IPS-NIHi7 (cell line): ENCODE measurements around the gene AMIGO3.
"Not testable (repeated sequence)": the region's sequence is repeated elsewhere in the genome, so short reads cannot be mapped to it uniquely, and the experiment has no call there.

ENCODE experiments used
- DNase-seq: peaks from one replicate; pipeline ENCODE4 v3.0.0; 2012; ENCODE audit warnings: mixed read lengths; ENCODE audit errors: extremely low spot score

AMIGO3 gene

GRCh38 chr3:49712166-49712565, 7.3 kb downstream of the AMIGO3 start:
- DNase-seq: no peak

- no peak for DNase-seq
These were observed 8.0 kb downstream of the AMIGO3 start for GRCh38 chr3:49711489-49711888.

GRCh38 chr3:49709852-49710251, 9.6 kb downstream of the AMIGO3 start:
- DNase-seq: no peak

- DNase-seq: no peak
These were observed 12.4 kb downstream of the AMIGO3 start for GRCh38 chr3:49707113-49707480.

GRCh38 chr3:49706456-49707112, 12.9 kb downstream of the AMIGO3 start:
- DNase-seq: no peak

- no peak for DNase-seq
These were observed 14.0 kb downstream of the AMIGO3 start for GRCh38 chr3:49705390-49705960.

- no peak for DNase-seq
These were observed 14.9 kb downstream of the AMIGO3 start for GRCh38 chr3:49704629-49705028.

GRCh38 chr3:49703956-49704355, 15.5 kb downstream of the AMIGO3 start:
- no peak for DNase-seq

GRCh38 chr3:49703443-49703927, 16.0 kb downstream of the AMIGO3 start:
- peak; percentile 93 for DNase-seq

- no peak for DNase-seq
These were observed 16.8 kb downstream of the AMIGO3 start for GRCh38 chr3:49702672-49703071.

- peak; percentile 66 for DNase-seq
These were observed 18.0 kb downstream of the AMIGO3 start for GRCh38 chr3:49701388-49702077.

GRCh38 chr3:49700453-49701128, 18.9 kb downstream of the AMIGO3 start:
- DNase-seq: peak; percentile 52

- DNase-seq: no peak
These were observed 19.5 kb downstream of the AMIGO3 start for GRCh38 chr3:49700014-49700413.

- DNase-seq: no peak
These were observed 20.1 kb downstream of the AMIGO3 start for GRCh38 chr3:49699281-49699979.

- DNase-seq: not testable (repeated sequence)
These were observed 24.0 kb downstream of the AMIGO3 start for GRCh38 chr3:49695350-49696015.

GRCh38 chr3:49694409-49695070, 24.9 kb downstream of the AMIGO3 start:
- not testable (repeated sequence) for DNase-seq

GRCh38 chr3:49691481-49691880, 28.0 kb downstream of the AMIGO3 start:
- DNase-seq: not testable (repeated sequence)

- DNase-seq: not testable (repeated sequence)
These were observed 28.6 kb downstream of the AMIGO3 start for GRCh38 chr3:49690856-49691255.

GRCh38 chr3:49689908-49690624, 29.4 kb downstream of the AMIGO3 start:
- DNase-seq: not testable (repeated sequence)
